Measurements from ENCODE around the gene PRAC1. TPM values are rescaled to one million over a fixed set of nuclear protein-coding genes. Genes with fewer than 3 reads are reported as not detected.

The PRAC1 gene
- total and polyA plus RNA-seq, 2 donors (not counting 1 experiment from before 2014, with no cell fraction given), result not detected

DNA sequence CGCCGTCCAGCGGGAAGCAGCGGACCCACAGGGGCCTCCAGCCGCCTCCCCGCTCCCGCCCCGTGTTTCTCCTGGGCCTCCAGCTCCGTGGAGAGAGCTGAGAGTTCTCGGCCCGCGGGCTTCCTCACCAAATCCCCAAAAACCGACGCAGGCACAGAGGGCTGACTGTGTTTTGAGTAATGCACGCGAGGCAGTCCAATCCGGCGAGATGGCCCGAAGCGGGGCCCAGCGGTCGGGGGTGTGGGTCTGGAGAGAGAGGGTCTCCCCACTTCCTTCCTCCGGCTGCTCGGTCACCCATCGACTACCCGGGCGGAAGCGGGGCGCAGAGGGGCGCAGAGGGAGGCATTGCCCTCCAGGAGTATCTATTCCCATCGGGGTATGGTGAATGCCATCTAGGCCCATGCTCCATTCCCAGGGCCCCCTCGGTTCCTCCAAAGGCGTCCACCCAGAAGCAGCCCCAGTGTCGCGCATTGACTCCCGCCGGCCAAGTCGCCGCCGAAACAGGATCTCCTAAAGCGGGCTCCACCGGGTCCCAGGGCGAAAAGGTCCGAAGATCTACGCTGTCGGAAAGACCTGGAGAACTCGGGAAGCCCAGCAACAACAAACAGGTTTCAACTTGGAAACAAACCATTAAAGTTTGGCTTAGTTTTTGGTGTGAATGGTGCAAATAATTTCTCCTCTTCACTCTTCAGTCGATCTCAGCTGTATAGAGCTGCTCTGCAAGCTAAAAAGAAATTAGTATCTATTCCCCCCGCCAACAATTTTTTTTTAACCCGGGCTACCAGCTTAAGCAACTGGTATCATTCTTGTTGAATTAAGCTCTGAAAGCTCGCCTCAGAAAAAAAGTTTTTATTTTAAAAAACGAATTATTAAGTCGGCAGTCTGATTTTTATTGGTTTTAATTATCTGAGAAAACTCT lies 25.4 kb upstream of the PRAC1 start:
- Histone ChIP-seq H3K9me3 (ENCODE audit: control insufficient read depth, insufficient read depth, low read depth, low read length) (no peaks in the 10 kb centered on the region), H2AFZ (ENCODE audit: low read length) (no peak overlapping the region), H3K79me2 (ENCODE audit: control insufficient read depth, insufficient read depth, low read length) (no peaks in the 10 kb centered on the region), H3K4me2 (ENCODE audit: extremely low read depth, insufficient read depth, low read length) (no peak overlapping the region), H3K27me3 (ENCODE audit: control insufficient read depth, insufficient read depth, low read length) (peaks cover 91% of the 10 kb centered on the region), H3K27ac (ENCODE audit: insufficient read depth, low read length) (no peak overlapping the region), H4K20me1 (ENCODE audit: control insufficient read depth, extremely low read depth, insufficient read depth, low read length) (no peaks in the 10 kb centered on the region), H3K36me3 (ENCODE audit: control insufficient read depth, insufficient read depth, low read length) (no peaks in the 10 kb centered on the region), H3K4me3 (replicated peaks in 1 of 4; ENCODE audit: control extremely low read depth in 1 of 4, insufficient read depth in 1 of 4, low read depth in 3 of 4, low read length in 4 of 4) (no peak overlapping the region), H3K9ac (ENCODE audit: insufficient read depth, low read length) (no peak overlapping the region), H3K4me1 (ENCODE audit: control insufficient read depth, extremely low read depth, insufficient read depth, low read length) (no peaks in the 10 kb centered on the region)
- no peak for DNase-seq (ENCODE audit: low read depth in 2 of 2)
- peak; percentile 83 for TF ChIP-seq EZH2 (IDR thresholded peaks at IDR 0.05; ENCODE audit: low read length, missing control alignments)
- TF ChIP-seq, protein P1, sequence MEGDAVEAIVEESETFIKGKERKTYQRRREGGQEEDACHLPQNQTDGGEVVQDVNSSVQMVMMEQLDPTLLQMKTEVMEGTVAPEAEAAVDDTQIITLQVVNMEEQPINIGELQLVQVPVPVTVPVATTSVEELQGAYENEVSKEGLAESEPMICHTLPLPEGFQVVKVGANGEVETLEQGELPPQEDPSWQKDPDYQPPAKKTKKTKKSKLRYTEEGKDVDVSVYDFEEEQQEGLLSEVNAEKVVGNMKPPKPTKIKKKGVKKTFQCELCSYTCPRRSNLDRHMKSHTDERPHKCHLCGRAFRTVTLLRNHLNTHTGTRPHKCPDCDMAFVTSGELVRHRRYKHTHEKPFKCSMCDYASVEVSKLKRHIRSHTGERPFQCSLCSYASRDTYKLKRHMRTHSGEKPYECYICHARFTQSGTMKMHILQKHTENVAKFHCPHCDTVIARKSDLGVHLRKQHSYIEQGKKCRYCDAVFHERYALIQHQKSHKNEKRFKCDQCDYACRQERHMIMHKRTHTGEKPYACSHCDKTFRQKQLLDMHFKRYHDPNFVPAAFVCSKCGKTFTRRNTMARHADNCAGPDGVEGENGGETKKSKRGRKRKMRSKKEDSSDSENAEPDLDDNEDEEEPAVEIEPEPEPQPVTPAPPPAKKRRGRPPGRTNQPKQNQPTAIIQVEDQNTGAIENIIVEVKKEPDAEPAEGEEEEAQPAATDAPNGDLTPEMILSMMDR (conservative IDR thresholded peaks at IDR 0.05 in 1 of 2, IDR thresholded peaks at IDR 0.05 in 1 of 2; ENCODE audit: low read depth in 1 of 2, low read length in 2 of 2), result no peak

DNA sequence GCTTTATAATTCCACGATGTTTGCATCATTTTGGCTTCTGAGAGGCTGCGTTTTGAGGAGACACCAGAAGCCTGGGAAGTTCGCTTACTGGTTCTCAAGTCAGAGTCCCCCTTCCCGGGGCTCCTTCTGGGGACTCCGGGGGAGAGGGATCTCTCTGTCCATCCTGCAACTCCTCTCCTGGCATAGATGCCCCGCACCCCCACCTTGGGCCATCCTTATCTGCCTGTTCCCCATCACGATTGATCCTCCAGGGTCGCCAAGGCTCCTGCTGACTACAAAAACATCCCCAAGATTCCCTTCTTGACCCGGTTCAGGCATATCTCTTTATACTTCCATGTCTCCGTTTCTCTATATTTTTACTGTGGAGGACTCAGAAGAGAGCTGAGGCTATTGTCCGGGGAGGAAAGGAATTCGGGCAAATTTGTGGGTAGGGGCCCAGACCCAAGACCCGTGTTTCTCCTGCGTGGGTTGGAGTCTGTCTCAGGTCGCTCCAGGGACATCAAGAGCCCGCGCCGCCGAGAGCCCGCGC lies 24.7 kb upstream of the PRAC1 start:
- Histone ChIP-seq H3K9me3 (ENCODE audit: control insufficient read depth, insufficient read depth, low read depth, low read length) (no peaks in the 10 kb centered on the region), H3K79me2 (ENCODE audit: control insufficient read depth, insufficient read depth, low read length) (no peaks in the 10 kb centered on the region), H2AFZ (ENCODE audit: low read length) (no peak overlapping the region), H3K36me3 (ENCODE audit: control insufficient read depth, insufficient read depth, low read length) (no peaks in the 10 kb centered on the region), H3K4me2 (ENCODE audit: extremely low read depth, insufficient read depth, low read length) (no peak overlapping the region), H3K9ac (ENCODE audit: insufficient read depth, low read length) (no peak overlapping the region), H3K4me3 (replicated peaks in 1 of 4; ENCODE audit: control extremely low read depth in 1 of 4, insufficient read depth in 1 of 4, low read depth in 3 of 4, low read length in 4 of 4) (no peak overlapping the region), H4K20me1 (ENCODE audit: control insufficient read depth, extremely low read depth, insufficient read depth, low read length) (no peaks in the 10 kb centered on the region), H3K27ac (ENCODE audit: insufficient read depth, low read length) (no peak overlapping the region), H3K27me3 (ENCODE audit: control insufficient read depth, insufficient read depth, low read length) (peaks cover 89% of the 10 kb centered on the region), H3K4me1 (ENCODE audit: control insufficient read depth, extremely low read depth, insufficient read depth, low read length) (no peaks in the 10 kb centered on the region)
- TF ChIP-seq EZH2 (IDR thresholded peaks at IDR 0.05; ENCODE audit: low read length, missing control alignments), result peak; percentile 52
- TF ChIP-seq, protein P1 (conservative IDR thresholded peaks at IDR 0.05 in 1 of 2, IDR thresholded peaks at IDR 0.05 in 1 of 2; ENCODE audit: low read depth in 1 of 2, low read length in 2 of 2), result no peak
- DNase-seq (ENCODE audit: low read depth in 2 of 2), result no peak

DNA sequence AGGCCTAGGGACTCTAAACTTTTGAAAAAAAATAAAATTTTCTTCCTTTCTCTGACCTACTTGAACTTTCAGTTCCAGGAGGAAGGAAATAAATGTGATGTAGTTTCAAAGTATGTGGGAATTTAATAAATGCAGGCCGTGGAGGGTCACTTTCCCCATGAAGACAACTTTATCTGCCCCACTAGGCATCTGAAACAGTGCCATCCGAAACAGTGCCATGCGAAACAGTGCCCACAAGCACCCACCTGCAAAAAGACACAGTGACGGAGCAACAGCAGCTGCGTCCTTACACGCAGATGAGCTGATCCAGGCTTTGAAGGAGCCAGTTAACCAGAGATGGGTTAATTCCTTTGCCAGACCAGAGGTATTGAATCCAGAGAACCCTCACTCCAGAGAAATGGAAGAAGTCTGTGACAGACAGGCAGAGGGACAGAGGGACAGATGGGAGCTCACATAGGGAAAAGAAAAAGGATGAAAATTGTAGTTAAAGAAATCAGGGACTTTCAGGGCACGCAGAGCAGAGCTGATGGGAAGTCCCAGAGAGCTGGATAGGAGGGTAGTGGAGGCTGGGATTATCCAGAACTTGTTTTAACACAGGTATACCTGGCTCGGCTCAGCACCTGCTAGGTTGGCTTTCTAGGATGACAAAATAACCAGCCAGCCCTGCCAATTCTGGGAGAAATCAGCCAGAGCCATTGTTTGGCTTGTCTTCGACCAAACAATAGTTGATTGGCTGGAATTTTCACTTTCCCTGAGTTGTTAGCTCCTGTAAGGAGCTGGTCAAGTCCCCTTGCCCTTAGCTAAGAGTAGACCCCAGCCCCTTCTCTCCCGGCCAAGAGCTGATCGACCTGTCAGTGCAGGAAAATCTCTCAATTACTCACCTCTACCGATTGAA lies 23.3 kb upstream of the PRAC1 start:
- peaks cover 81% of the 10 kb centered on the region for H3K27me3 ChIP-seq (ENCODE audit: control insufficient read depth, insufficient read depth, low read length)
- H3K79me2 ChIP-seq (ENCODE audit: control insufficient read depth, insufficient read depth, low read length), result no peaks in the 10 kb centered on the region
- H3K9ac ChIP-seq (ENCODE audit: insufficient read depth, low read length), result no peak overlapping the region
- H3K27ac ChIP-seq (ENCODE audit: insufficient read depth, low read length), result no peak overlapping the region
- H4K20me1 ChIP-seq (ENCODE audit: control insufficient read depth, extremely low read depth, insufficient read depth, low read length), result no peaks in the 10 kb centered on the region
- H3K4me2 ChIP-seq (ENCODE audit: extremely low read depth, insufficient read depth, low read length), result no peak overlapping the region
- H3K36me3 ChIP-seq (ENCODE audit: control insufficient read depth, insufficient read depth, low read length), result no peaks in the 10 kb centered on the region
- H3K9me3 ChIP-seq (ENCODE audit: control insufficient read depth, insufficient read depth, low read depth, low read length), result no peaks in the 10 kb centered on the region
- TF ChIP-seq, protein P1 (conservative IDR thresholded peaks at IDR 0.05 in 1 of 2, IDR thresholded peaks at IDR 0.05 in 1 of 2; ENCODE audit: low read depth in 1 of 2, low read length in 2 of 2), result no peak
- TF ChIP-seq EZH2 (IDR thresholded peaks at IDR 0.05; ENCODE audit: low read length, missing control alignments), result no peak
- H3K4me3 ChIP-seq (replicated peaks in 1 of 4; ENCODE audit: control extremely low read depth in 1 of 4, insufficient read depth in 1 of 4, low read depth in 3 of 4, low read length in 4 of 4), result no peak overlapping the region
- H2AFZ ChIP-seq (ENCODE audit: low read length), result no peak overlapping the region
- DNase-seq (ENCODE audit: low read depth in 2 of 2), result no peak
- H3K4me1 ChIP-seq (ENCODE audit: control insufficient read depth, extremely low read depth, insufficient read depth, low read length), result no peaks in the 10 kb centered on the region

Measured in fibroblast of lung (primary cell).